ENCODE measurements around the gene GRPEL1.

The GRPEL1 gene

GRCh38 chr4:7042503-7043283 is 25.2 kb downstream of the GRPEL1 start:
- ChIA-PET CTCF (interaction anchor here (0.6 to 1.4 kb wide), 8 partner anchors 21 to 742 kb away, joined by 3 to 7 read pairs (median 3); no protein-coding TSS in a partner anchor), POLR2A (ENCODE audit: low non-redundant PET) (interaction anchor here (1.0 kb wide), 1 partner anchor 26 kb away, joined by 3 read pairs; the partner anchor contains the start of gene GRPEL1)
- TF ChIP-seq CTCF (conservative IDR thresholded peaks at IDR 0.05; ENCODE audit: low read depth): peak; percentile 81; the same call in 1 of the 2 replicates
- H3K27ac ChIP-seq: peak overlapping the region; percentile 81
- DNase-seq (ENCODE audit: low spot score): peak; percentile 98

- TF ChIP-seq CTCF (conservative IDR thresholded peaks at IDR 0.05; ENCODE audit: low read depth): no peak
- ChIA-PET CTCF (interaction anchor here (0.6 to 1.4 kb wide), 3 partner anchors 20 to 168 kb away, joined by 3 to 7 read pairs (median 3); no protein-coding TSS in a partner anchor), POLR2A (ENCODE audit: low non-redundant PET) (interaction anchor here (1.0 kb wide), 1 partner anchor 26 kb away, joined by 3 read pairs; the partner anchor contains the start of gene GRPEL1)
- DNase-seq (ENCODE audit: low spot score): no peak
- peak overlapping the region; percentile 74 for H3K27ac ChIP-seq
These were observed 25.9 kb downstream of the GRPEL1 start for GRCh38 chr4:7041801-7042502.

- POLR2A ChIA-PET (ENCODE audit: low non-redundant PET): no interaction called here
- CTCF ChIA-PET: interaction anchor here (1.1 kb wide), 1 partner anchor 67 kb away, joined by 4 read pairs; no protein-coding TSS in a partner anchor
- no peak for DNase-seq (ENCODE audit: low spot score)
- no peak for TF ChIP-seq CTCF (conservative IDR thresholded peaks at IDR 0.05; ENCODE audit: low read depth)
- H3K27ac ChIP-seq: no peak overlapping the region
These were observed 26.6 kb downstream of the GRPEL1 start for GRCh38 chr4:7041246-7041645.

- DNase-seq (ENCODE audit: low spot score): no peak
- ChIA-PET POLR2A (ENCODE audit: low non-redundant PET) (no interaction called here), CTCF (interaction anchor here (1.1 kb wide), 1 partner anchor 67 kb away, joined by 4 read pairs; no protein-coding TSS in a partner anchor)
- TF ChIP-seq CTCF (conservative IDR thresholded peaks at IDR 0.05; ENCODE audit: low read depth): no peak
- no peak overlapping the region for H3K27ac ChIP-seq
These were observed 27.1 kb downstream of the GRPEL1 start for GRCh38 chr4:7040765-7041164.

- no peak for DNase-seq (ENCODE audit: low spot score)
- no peak overlapping the region for H3K27ac ChIP-seq
- ChIA-PET POLR2A (ENCODE audit: low non-redundant PET) (interaction anchor here (0.6 kb wide), 1 partner anchor 16 kb away, joined by 3 read pairs; no protein-coding TSS in a partner anchor), CTCF (interaction anchor here (0.6 kb wide), 1 partner anchor 64 kb away, joined by 3 read pairs; no protein-coding TSS in a partner anchor)
- no peak for TF ChIP-seq CTCF (conservative IDR thresholded peaks at IDR 0.05; ENCODE audit: low read depth)
These were observed 30.4 kb downstream of the GRPEL1 start for GRCh38 chr4:7037425-7037824.

Data from RWPE1 (cell line).